K562 (cell line): ENCODE results near the gene HEXIM2. TPM values are rescaled to one million over a fixed set of nuclear protein-coding genes. Genes with fewer than 3 reads are reported as not detected.

Experiments used
- ARID4B ChIP-seq: sonication (generic); formaldehyde crosslinking; IDR thresholded peaks from 2 replicates; pipeline ENCODE4 v1.8.0; 2022; ENCODE audit warnings: mild to moderate bottlenecking, missing genetic modification reagents
- CHCHD3 ChIP-seq: fragments of 250-450 bp; sonication (Bioruptor Pico); IDR thresholded peaks from 2 replicates; pipeline ENCODE4 v2.1.2; 2022; ENCODE audit warnings: mild to moderate bottlenecking
- CREM ChIP-seq: IDR thresholded peaks from 2 replicates; pipeline ENCODE4 v1.6.1; 2014; ENCODE audit warnings: antibody characterized with exemption, low read depth
- DIDO1 ChIP-seq: fragments of 450-650 bp; IDR thresholded peaks from 2 replicates; pipeline ENCODE4 v1.6.1; 2016; ENCODE audit warnings: low read depth, missing biosample characterization, missing genetic modification characterization
- GTF2E2 ChIP-seq: fragments of 200-800 bp; sonication (Bioruptor generic); IDR thresholded peaks from 2 replicates; pipeline ENCODE4 v1.6.1; 2016; ENCODE audit warnings: missing genetic modification characterization, missing compliant biosample characterization
- HLTF ChIP-seq: fragments of 450-650 bp; IDR thresholded peaks from 2 replicates; pipeline ENCODE4 v1.6.1; 2016
- LARP7 ChIP-seq: fragments of 450-650 bp; IDR thresholded peaks from 2 replicates; pipeline ENCODE4 v1.6.1; 2016
- MLLT1 ChIP-seq, 2 experiments: fragments of 450-650 bp; IDR thresholded peaks; 2 replicates each; pipeline ENCODE4 v1.6.1; 2016
- POLR2AphosphoS5 ChIP-seq: IDR thresholded peaks from 2 replicates; pipeline ENCODE4 v1.6.1; 2011; ENCODE audit warnings: mild to moderate bottlenecking, low read depth, low read length, moderate library complexity; ENCODE audit not compliant: control insufficient read depth, insufficient read depth
- SETDB1 ChIP-seq: IDR thresholded peaks from one replicate; pipeline ENCODE4 v1.6.1; 2012; ENCODE audit warnings: low read length, control low read depth, inconsistent platforms
- SMARCE1 ChIP-seq: fragments of 450-650 bp; IDR thresholded peaks from 2 replicates; pipeline ENCODE4 v1.7.1; 2016; ENCODE audit warnings: mild to moderate bottlenecking
- SP1 ChIP-seq: sonication (generic); formaldehyde crosslinking; IDR thresholded peaks from 2 replicates; pipeline ENCODE4 v1.8.1; 2022; ENCODE audit warnings: mild to moderate bottlenecking, missing genetic modification reagents
- U2AF1 ChIP-seq: fragments of 200-400 bp; formaldehyde crosslinking; optimal IDR thresholded peaks from 2 replicates; pipeline ENCODE3; 2017; ENCODE audit warnings: mild to moderate bottlenecking, low read depth, low read length, moderate library complexity
- YBX1 ChIP-seq: fragments of 450-650 bp; IDR thresholded peaks from 2 replicates; pipeline ENCODE4 v1.7.1; 2016; ENCODE audit warnings: mild to moderate bottlenecking
- ZKSCAN1 ChIP-seq: fragments of 150-350 bp; IDR thresholded peaks from 2 replicates; pipeline ENCODE4 v1.6.1; 2016; ENCODE audit warnings: low read depth, low read length
- ZNF121 ChIP-seq: sonication (generic); formaldehyde crosslinking; conservative IDR thresholded peaks from 2 replicates; pipeline ENCODE4 v1.8.0; 2022; ENCODE audit warnings: missing genetic modification reagents
- ZNF133 ChIP-seq: fragments of 250-450 bp; sonication (Bioruptor Pico); IDR thresholded peaks from 2 replicates; pipeline ENCODE4 v1.4.0; 2020; ENCODE audit warnings: mild to moderate bottlenecking
- ZNF398 ChIP-seq: fragments of 250-450 bp; sonication (Bioruptor Pico); IDR thresholded peaks from 2 replicates; pipeline ENCODE4 v1.8.0; 2021; ENCODE audit warnings: moderate library complexity, mild to moderate bottlenecking, inconsistent platforms
- ZNF511 ChIP-seq: sonication (generic); formaldehyde crosslinking; IDR thresholded peaks from 2 replicates; pipeline ENCODE4 v1.8.0; 2022; ENCODE audit warnings: mild to moderate bottlenecking, missing genetic modification reagents
- ZNF551 ChIP-seq: fragments of 250-450 bp; sonication (Bioruptor Pico); IDR thresholded peaks from 2 replicates; pipeline ENCODE4 v1.5.0; 2021; ENCODE audit warnings: mild to moderate bottlenecking, moderate library complexity
- ZNF780A ChIP-seq: fragments of 250-450 bp; sonication (Bioruptor Pico); IDR thresholded peaks from 2 replicates; pipeline ENCODE4 v1.5.0; 2021; ENCODE audit warnings: mild to moderate bottlenecking
- ZNF830 ChIP-seq: fragments of 250-450 bp; sonication (Bioruptor Pico); IDR thresholded peaks from 2 replicates; pipeline ENCODE4 v1.5.0; 2021; ENCODE audit warnings: mild to moderate bottlenecking
- polyA plus RNA-seq, 8 experiments: library from polyadenylated mRNA; depleted of rRNA in 4 of 8; stranded (reverse) in 5 of 8; unstranded in 3 of 8; fragments of >200 nt; fragmentation: Nextera tagmentation in 2 of 8; fragmentation: Illumina TruSeq in 1 of 8; extraction: Ambion mirVana in 2 of 8; extraction: Trizol in 1 of 8; gene quantifications; 2 replicates each; pipeline versions ENCODE4 v1.2.1 to v1.2.3, GENCODE V29; 2011 to 2014; ENCODE audit warnings: inconsistent platforms in 1 of 8, missing spikeins in 1 of 8
- total RNA-seq, 7 experiments: library from RNA; depleted of rRNA in 6 of 7; stranded (reverse); fragments of >200 nt in 6 of 7; fragmentation: Illumina TruSeq in 2 of 7; extraction: Trizol in 2 of 7; gene quantifications; 2 replicates each; pipeline versions ENCODE4 v1.2.1 to v1.2.3, GENCODE V29; 2011 to 2021; ENCODE audit warnings: low replicate concordance in 1 of 7

Gene HEXIM2
- total and polyA plus RNA-seq, 9 of the 15 experiments (the other 6 are each of a cell fraction or from before 2014, with no cell fraction given), result 0.69 to 3.4 (median 1.1) TPM; not detected in 2

- no peak for TF ChIP-seq ZNF551 (CRISPR knock-in tag)
- TF ChIP-seq ZNF121, result no peak
- peak; percentile 38; the same call in 1 of the 2 replicates for TF ChIP-seq ZNF511 (CRISPR knock-in tag)
- peak; percentile 62; the same call in 1 of the 2 replicates for TF ChIP-seq CHCHD3 (CRISPR knock-in tag)
- TF ChIP-seq HLTF, result peak; percentile 74; the same call in 1 of the 2 replicates
- TF ChIP-seq LARP7, result no peak
- 0 out of 2 replicates have a peak, but pooled peaks have one; percentile 65 for TF ChIP-seq DIDO1 (tag)
- no peak for TF ChIP-seq SETDB1
- TF ChIP-seq ZNF133 (CRISPR knock-in tag), result no peak
- no peak; the same call in 1 of the 2 replicates for TF ChIP-seq ARID4B (CRISPR knock-in tag)
- no peak for TF ChIP-seq U2AF1
- 0 out of 2 replicates have a peak, but pooled peaks have one; percentile 44 for TF ChIP-seq ZNF830 (CRISPR knock-in tag)
- no peak for TF ChIP-seq ZNF398
- peak; percentile 63; the same call in 1 of the 2 replicates for TF ChIP-seq GTF2E2 (tag)
- TF ChIP-seq CREM, result peak; percentile 72
- no peak for TF ChIP-seq ZKSCAN1
- no peak for TF ChIP-seq ZNF780A (CRISPR knock-in tag)
- no peak for TF ChIP-seq SP1 (CRISPR knock-in tag)
- TF ChIP-seq YBX1, result no peak
- TF ChIP-seq MLLT1 (IDR thresholded peaks at IDR 0.05), result peak in 1 of 2 experiments; percentile 88; a peak in 2 of 4 replicates
- no peak for TF ChIP-seq SMARCE1
- peak; percentile 49; the same call in 1 of the 2 replicates for TF ChIP-seq POLR2AphosphoS5
Observed at GRCh38 chr17:45147581-45148182, 14.0 kb upstream of the HEXIM2 start (continued).
